ENCODE measurements around the gene CYP3A4. TPM values are rescaled to one million over a fixed set of nuclear protein-coding genes. Genes with fewer than 3 reads are reported as not detected.

CYP3A4 gene
- total RNA-seq, 4 donors from 2014 or later = 0.22 to 1.5 TPM; not detected in 2

- TF ChIP-seq EP300 (IDR thresholded peaks at IDR 0.05) = peak; percentile 49 to 78
- no peak for TF ChIP-seq POLR2A (IDR thresholded peaks at IDR 0.05)
- no peaks in the 10 kb centered on the region for H3K36me3 ChIP-seq
- WGBS, 2 donors = 75 to 84% methylated on average over 2 of the region's 2 CpGs
- H3K4me1 ChIP-seq = peaks cover 0 to 14% (median 3%) of the 10 kb centered on the region in 4 donors
- H3K27me3 ChIP-seq = no peaks in the 10 kb centered on the region
- peak overlapping the region in 1 of 4 donors; percentile 45 for H3K27ac ChIP-seq
- no peaks in the 10 kb centered on the region for H3K9me3 ChIP-seq
- DNase-seq (ENCODE audit: low spot score in 2 of 2) = peak in 1 of 2 donors; percentile 14
- H3K4me3 ChIP-seq = no peak overlapping the region
Measured at GRCh38 chr7:99827040-99827778, 43.2 kb upstream of the CYP3A4 start.

GRCh38 chr7:99825873-99826272 lies 41.9 kb upstream of the CYP3A4 start:
- Histone ChIP-seq H3K9me3 (no peaks in the 10 kb centered on the region), H3K27ac (peak overlapping the region in 1 of 4 donors; percentile 34), H3K4me1 (peaks cover 0 to 14% (median 3%) of the 10 kb centered on the region in 4 donors), H3K27me3 (no peaks in the 10 kb centered on the region), H3K36me3 (no peaks in the 10 kb centered on the region), H3K4me3 (no peak overlapping the region)
- TF ChIP-seq EP300 (IDR thresholded peaks at IDR 0.05) (no peak), POLR2A (IDR thresholded peaks at IDR 0.05) (no peak), CTCF (IDR thresholded peaks at IDR 0.05) (no peak)
- DNase-seq (ENCODE audit: low spot score in 2 of 2) = no peak

GRCh38 chr7:99825452-99825851 lies 41.5 kb upstream of the CYP3A4 start:
- H3K36me3 ChIP-seq = no peaks in the 10 kb centered on the region
- no peaks in the 10 kb centered on the region for H3K27me3 ChIP-seq
- peak overlapping the region in 1 of 4 donors; percentile 34 for H3K27ac ChIP-seq
- H3K4me1 ChIP-seq = peaks cover 0 to 14% (median 3%) of the 10 kb centered on the region in 4 donors
- H3K9me3 ChIP-seq = no peaks in the 10 kb centered on the region
- H3K4me3 ChIP-seq = no peak overlapping the region
- 33 to 43% methylated on average over 1 of the region's 1 CpG for WGBS, 2 donors
- TF ChIP-seq CTCF (IDR thresholded peaks at IDR 0.05) (no peak), POLR2A (IDR thresholded peaks at IDR 0.05) (no peak), EP300 (IDR thresholded peaks at IDR 0.05) (no peak)
- DNase-seq (ENCODE audit: low spot score in 2 of 2) = no peak

- Histone ChIP-seq H3K27ac (no peak overlapping the region), H3K4me3 (no peak overlapping the region), H3K4me1 (peaks cover 0 to 14% (median 3%) of the 10 kb centered on the region in 4 donors), H3K27me3 (no peaks in the 10 kb centered on the region), H3K36me3 (no peaks in the 10 kb centered on the region), H3K9me3 (no peaks in the 10 kb centered on the region)
- DNase-seq (ENCODE audit: low spot score in 2 of 2) = no peak
- TF ChIP-seq CTCF (IDR thresholded peaks at IDR 0.05) (no peak), EP300 (IDR thresholded peaks at IDR 0.05) (no peak), POLR2A (IDR thresholded peaks at IDR 0.05) (no peak)
- WGBS, 2 donors = 60 to 92% methylated on average over 1 to 3 of the region's 3 CpGs
Measured at GRCh38 chr7:99824091-99824490, 40.1 kb upstream of the CYP3A4 start.

- TF ChIP-seq POLR2A (IDR thresholded peaks at IDR 0.05) (no peak), CTCF (IDR thresholded peaks at IDR 0.05) (no peak), EP300 (IDR thresholded peaks at IDR 0.05) (no peak)
- no peak for DNase-seq (ENCODE audit: low spot score in 2 of 2)
- 56 to 62% methylated on average over 4 of the region's 4 CpGs for WGBS, 2 donors
Measured at GRCh38 chr7:99822731-99823718, 39.0 kb upstream of the CYP3A4 start.

More at GRCh38 chr7:99822731-99823718, 39.0 kb upstream of the CYP3A4 start:
- H3K4me3 ChIP-seq = no peak overlapping the region
- H3K27me3 ChIP-seq = no peaks in the 10 kb centered on the region
- no peak overlapping the region for H3K27ac ChIP-seq
- H3K36me3 ChIP-seq = no peaks in the 10 kb centered on the region
- peaks cover 0 to 14% (median 3%) of the 10 kb centered on the region in 4 donors for H3K4me1 ChIP-seq
- H3K9me3 ChIP-seq = no peaks in the 10 kb centered on the region

All from tibial nerve (tissue), 4 donors.